ENCODE results near the gene DUS2.
"Not testable (repeated sequence)": the region's sequence is repeated elsewhere in the genome, so short reads cannot be mapped to it uniquely, and the experiment has no call there.

Gene DUS2

GRCh38 chr16:68022728-68023537, at the start of gene DUS2, which contains the start of gene DDX28:
DUS2 (plus strand) TSS chr16:68023284; CDS start chr16:68038024, 14,740 bp downstream.
DDX28 (minus strand) TSS chr16:68023232; CDS start chr16:68023202, 30 bp downstream.
- DNase-seq (ENCODE audit: low read depth, low spot score), result peak; percentile 86

GRCh38 chr16:67975321-67976105, 47.6 kb upstream of the DUS2 start:
- no peak for DNase-seq (ENCODE audit: low read depth, low spot score)

DNA sequence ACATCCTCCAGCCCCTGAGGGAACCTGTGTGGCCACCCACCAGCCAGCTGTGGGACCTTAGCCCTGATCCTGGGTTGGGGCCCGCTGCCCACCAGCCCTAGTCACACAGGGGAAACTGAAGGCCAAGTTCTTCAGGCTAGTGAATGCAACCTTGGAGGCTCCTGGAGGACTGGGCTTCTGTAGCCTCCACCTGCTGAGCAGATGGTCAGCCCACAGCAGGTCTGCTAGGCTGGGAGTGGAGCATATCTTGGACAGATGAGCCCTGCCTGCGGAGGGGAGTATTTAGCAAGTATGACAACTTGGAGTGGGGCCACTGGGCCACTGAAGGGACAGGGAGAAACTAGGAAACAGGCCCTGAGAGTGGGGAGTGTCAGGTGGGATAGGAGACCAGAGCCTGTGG, 46.9 kb upstream of the DUS2 start:
- no peak for DNase-seq (ENCODE audit: low read depth, low spot score)

GRCh38 chr16:67977005-67977404, 46.1 kb upstream of the DUS2 start:
- DNase-seq (ENCODE audit: low read depth, low spot score), result no peak

GRCh38 chr16:67977469-67978227, 45.4 kb upstream of the DUS2 start:
- DNase-seq (ENCODE audit: low read depth, low spot score), result no peak

DNA sequence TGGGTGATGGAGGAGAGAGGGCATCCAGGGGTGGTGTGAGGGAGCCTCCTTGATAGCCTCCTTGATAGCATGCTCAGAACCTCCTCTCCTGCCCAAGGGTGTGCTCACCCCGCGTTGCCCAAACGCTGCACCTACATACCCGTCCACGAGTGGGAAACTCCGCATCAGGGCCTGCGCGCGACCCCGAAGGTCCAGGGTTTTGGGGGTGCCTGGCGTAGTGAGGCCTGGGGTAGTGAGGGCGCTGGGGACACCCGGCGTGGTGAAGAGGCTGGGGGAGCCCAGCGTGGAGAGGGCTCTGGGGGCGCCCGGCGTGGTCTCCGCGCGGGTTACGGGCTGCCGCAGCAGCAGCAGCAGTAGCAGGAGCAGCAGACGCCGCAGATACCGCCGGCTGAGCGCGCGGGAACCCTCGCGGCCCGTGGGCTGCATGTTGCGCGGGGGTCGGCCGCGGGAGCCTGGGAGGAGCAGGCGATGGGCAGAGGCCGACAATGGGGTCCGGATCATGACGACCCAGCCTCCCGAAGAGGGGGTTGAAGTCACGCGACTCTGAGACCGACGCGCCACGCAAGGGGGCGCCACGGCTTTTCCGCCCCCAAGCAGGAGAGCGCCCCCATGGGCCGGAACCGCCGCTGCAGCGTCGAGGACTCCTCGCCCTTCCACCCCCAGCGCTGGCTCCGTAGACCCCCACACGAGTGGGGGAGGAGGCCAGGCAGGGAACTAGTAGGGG, 43.0 kb upstream of the DUS2 start, which contains the start of gene DPEP3:
TSS of gene DPEP3 (minus strand) at position 545 of the 724 bp plus-strand sequence. CDS start at position 426, 119 bp downstream.
- no peak for DNase-seq (ENCODE audit: low read depth, low spot score)

GRCh38 chr16:67982011-67982696, 40.9 kb upstream of the DUS2 start:
- no peak for DNase-seq (ENCODE audit: low read depth, low spot score)

GRCh38 chr16:67986949-67987348, 36.1 kb upstream of the DUS2 start:
- DNase-seq (ENCODE audit: low read depth, low spot score), result no peak

- no peak for DNase-seq (ENCODE audit: low read depth, low spot score)
Measured at GRCh38 chr16:67987460-67988160, 35.5 kb upstream of the DUS2 start.

GRCh38 chr16:67988675-67989074, 34.4 kb upstream of the DUS2 start:
- no peak for DNase-seq (ENCODE audit: low read depth, low spot score)

DNA sequence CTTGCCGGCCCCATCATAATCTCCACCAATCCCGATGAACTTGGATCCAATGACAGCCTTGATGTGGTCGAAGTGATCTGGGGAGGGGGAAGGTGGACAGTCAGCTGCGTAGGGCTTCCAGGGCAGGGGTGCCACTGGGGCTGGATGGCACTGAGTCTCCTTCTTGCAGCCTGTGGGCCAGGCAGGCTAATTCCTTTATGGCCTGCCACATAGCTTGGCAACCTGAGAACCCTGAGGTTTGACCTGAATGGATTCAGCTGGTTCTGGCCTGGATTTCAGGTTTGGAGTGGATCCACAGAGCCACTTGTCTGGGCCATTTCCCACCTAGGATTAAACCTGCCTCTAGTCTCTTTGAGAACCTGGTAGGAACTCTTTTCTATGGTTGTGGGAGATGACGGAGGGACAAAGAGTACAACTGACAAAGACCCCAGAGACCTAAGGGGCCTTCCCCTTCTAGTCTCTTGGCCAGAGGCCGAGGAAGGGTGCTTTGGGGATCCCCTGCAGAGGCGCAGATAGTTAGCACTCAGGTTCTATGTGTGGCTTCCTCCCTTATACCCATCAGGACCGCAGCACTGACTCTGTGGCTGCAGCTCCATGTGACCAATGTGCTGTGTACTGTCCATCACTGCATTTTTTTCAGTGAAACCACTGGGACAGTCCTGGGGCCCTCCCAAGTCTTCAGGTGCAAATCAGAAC, 33.6 kb upstream of the DUS2 start:
- no peak for DNase-seq (ENCODE audit: low read depth, low spot score)

DNA sequence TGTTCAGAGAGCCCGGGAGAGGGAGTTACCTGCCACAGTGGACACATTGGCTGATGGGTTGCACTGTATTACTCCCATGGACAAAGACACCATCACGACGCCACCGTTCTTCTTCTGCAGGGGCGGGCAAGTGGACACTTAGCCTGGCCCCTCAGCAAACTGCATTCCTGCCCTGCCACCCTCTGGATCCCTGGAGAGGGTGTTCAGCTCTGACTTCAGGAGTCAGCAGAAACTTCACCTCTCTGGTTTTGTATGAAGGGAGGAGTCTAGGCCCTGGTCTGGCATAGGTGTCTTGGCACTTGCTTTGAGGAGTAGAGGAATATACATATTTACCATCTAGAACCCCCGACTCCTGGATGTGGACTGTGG, 33.1 kb upstream of the DUS2 start:
- DNase-seq (ENCODE audit: low read depth, low spot score), result no peak

GRCh38 chr16:67992661-67993206, 30.4 kb upstream of the DUS2 start:
- no peak for DNase-seq (ENCODE audit: low read depth, low spot score)

DNA sequence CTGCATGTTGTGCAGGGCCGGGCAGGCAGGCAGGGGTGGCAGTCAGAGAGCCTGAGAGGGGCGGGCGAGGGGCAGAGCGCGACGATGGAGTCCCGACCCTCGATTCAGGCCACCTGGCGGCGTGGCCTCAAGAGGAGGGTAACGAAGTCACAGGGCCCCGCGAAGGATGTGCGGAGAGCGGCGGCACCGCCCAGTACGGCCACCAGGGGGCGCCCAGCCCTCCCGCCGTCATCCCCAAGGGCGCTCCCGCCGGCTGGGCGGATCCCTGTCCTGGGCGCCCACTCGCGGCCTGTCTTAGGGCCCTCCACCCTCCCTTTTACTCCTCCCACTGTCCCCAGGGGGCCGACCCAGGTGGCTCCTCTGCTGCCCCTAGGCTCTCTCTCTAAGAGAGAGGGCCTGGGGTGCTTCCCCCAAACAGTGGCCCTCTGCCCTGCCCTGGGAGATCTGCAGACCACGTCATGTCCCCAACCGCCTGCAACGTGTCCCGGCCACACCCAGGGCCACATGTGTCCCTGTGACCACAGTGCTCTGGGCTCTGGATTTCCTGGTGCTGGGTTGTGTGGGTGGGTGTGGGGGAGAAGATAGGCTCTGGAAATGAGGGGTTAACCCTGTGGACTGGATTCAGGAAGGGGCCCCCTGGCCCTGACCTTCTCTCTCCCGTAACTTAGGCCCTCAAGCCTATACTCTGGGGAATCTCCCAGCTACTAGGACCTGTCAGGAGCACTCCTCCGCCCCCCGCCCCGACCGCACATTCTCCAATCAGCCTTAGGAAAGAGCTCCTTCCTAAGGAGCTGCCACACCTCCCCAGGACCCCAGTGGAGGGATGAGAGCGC, 29.7 kb upstream of the DUS2 start:
- no peak for DNase-seq (ENCODE audit: low read depth, low spot score)

- not testable (repeated sequence) for DNase-seq (ENCODE audit: low read depth, low spot score)
Measured at GRCh38 chr16:67994040-67994408, 29.1 kb upstream of the DUS2 start.

GRCh38 chr16:67995423-67995822, 27.7 kb upstream of the DUS2 start:
- no peak for DNase-seq (ENCODE audit: low read depth, low spot score)

- DNase-seq (ENCODE audit: low read depth, low spot score), result no peak
Measured at GRCh38 chr16:67996666-67997065, 26.4 kb upstream of the DUS2 start.

GRCh38 chr16:67998231-67998778, 24.8 kb upstream of the DUS2 start:
- not testable (repeated sequence) for DNase-seq (ENCODE audit: low read depth, low spot score)
